ES-I3 (cell line): Measurements from ENCODE around the gene CBX2.
"Not testable (repeated sequence)": the region's sequence is repeated elsewhere in the genome, so short reads cannot be mapped to it uniquely, and the experiment has no call there.

Source experiments
- H3K36me3 ChIP-seq: 2 replicates; pipeline ENCODE4 v1.6.1; 2013; ENCODE audit warnings: mild to moderate bottlenecking, low read length, control low read depth, moderate library complexity; ENCODE audit not compliant: insufficient read depth
- H3K4me1 ChIP-seq: 2 replicates; pipeline ENCODE4 v1.6.1; 2013; ENCODE audit warnings: mild to moderate bottlenecking, control low read depth, low read length; ENCODE audit not compliant: insufficient read depth
- H3K9ac ChIP-seq: 2 replicates; pipeline ENCODE4 v1.6.1; 2013; ENCODE audit warnings: low read depth, mild to moderate bottlenecking, low read length, moderate library complexity
- H3K9me3 ChIP-seq: 2 replicates; pipeline ENCODE4 v1.6.1; 2013; ENCODE audit warnings: mild to moderate bottlenecking, low read length, moderate library complexity; ENCODE audit not compliant: control insufficient read depth, insufficient read depth

Gene CBX2

DNA sequence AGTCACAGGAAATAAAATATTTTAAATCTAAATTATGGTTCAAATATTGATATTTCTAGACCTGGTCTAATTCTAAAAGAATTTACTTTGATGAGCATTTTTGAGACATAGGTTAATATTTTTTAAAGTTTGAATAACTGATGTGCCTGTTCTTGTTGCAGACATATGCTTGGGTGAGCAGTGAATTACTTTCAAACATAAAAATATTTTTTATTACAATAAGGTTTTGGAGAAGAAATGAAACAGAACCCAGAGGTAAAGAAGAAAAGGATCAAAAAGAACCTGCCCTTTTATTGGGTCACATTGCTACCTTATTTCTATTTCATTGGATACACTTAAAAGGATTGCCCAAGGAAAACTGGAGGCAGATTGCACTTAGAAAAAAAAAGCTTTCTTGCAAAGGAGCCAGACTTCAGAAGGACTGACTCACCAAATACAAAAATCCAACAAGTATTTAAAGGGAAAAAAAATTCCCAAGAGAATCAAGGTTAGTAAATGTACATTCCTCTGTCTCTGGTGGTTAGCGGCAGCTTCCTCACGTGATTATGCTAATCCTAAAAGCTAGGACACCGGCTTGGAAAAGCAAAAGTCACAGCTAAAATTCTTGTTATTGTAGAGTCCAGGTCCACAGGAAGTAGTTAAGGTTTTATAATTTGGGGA, 28.7 kb upstream of the CBX2 start:
- no peak overlapping the region for H3K9ac ChIP-seq
- H3K9me3 ChIP-seq = no peaks in the 10 kb centered on the region
- no peaks in the 10 kb centered on the region for H3K36me3 ChIP-seq
- H3K4me1 ChIP-seq = no peaks in the 10 kb centered on the region; the same call in 1 of the 2 replicates

DNA sequence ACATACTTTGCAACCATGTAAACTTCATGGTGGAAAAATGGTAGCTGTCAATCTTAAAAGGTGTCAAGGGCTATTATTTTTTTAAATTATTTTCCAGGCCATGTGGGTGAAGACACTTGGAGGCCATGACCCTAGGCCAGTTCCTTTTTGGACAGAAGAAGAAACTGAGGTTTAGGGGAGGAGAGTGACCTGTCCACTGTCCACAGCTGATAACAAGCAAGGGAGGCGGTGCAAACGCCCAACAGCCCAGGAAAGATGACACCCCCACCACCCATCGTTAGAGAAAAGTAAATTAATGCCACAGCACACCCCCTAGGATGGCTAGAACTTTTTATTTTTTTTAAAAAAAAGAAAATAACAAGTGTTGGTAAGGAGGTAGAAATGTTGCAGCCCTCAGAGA, 28.0 kb upstream of the CBX2 start:
- H3K36me3 ChIP-seq = no peaks in the 10 kb centered on the region
- H3K9me3 ChIP-seq = no peaks in the 10 kb centered on the region
- no peaks in the 10 kb centered on the region; the same call in 1 of the 2 replicates for H3K4me1 ChIP-seq

DNA sequence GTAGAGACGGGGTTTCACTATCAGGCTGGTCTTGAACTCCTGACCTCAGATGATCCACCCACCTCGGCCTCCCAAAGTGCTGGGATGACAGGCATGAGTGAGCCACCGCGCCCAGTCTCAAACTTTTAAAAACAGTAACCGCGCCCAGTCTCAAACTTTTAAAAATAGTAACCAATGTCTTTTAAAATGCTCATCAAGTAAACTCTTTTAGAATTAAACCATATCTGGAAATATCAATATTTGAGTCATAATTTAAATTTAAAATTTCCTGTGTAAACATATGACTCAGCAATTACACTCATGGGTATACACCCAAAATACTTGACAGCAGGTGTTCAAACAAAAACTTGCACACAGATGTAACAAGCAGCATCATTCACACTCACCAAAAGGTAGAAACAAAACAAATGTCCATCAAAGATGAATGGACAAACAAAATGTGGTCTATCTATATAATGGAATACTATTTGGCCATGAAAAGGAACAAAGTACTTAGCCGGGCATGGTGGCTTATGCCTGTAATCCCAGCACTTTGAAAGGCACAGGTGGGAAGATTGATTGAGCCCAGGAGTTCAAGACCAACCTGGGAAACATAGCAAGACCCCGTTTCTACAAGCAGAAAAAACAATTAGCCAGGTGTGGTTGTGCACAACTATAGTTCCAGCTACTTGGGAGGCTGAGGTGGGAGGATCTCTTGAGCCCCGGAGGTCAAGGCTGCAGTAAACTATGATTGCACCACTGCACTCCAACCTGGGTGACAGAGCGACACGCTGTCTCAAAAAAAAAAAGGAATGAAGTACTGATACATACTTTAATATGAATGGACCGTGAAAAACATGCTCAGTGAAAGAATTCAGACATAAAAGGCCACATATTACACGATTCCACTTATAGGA, 27.1 kb upstream of the CBX2 start:
- Histone ChIP-seq H3K9me3 (no peaks in the 10 kb centered on the region), H3K9ac (no peak overlapping the region), H3K36me3 (no peaks in the 10 kb centered on the region), H3K4me1 (no peaks in the 10 kb centered on the region; the same call in 1 of the 2 replicates)

More for the DNA sequence above, 28.0 kb upstream of the CBX2 start:
- H3K9ac ChIP-seq = no peak overlapping the region

DNA sequence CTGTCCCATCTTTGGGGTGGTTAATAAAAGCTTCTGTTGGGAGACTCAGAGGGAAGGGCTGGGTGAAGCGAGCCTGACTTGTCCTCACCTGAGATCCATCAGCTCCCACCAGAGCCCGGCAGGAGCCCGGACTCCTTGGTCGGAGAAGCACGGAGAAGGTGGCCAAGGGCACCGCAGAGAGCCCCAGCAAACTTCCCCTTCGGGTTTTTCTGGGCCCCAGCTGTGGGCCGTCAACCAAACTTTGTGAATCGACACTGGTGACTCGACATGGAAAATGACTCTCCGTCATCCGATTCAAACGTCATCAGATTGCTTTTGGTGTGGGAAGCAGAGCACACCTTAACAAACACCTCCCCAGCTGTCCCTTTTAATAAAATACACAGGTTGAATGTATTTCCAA, 25.8 kb upstream of the CBX2 start:
- no peaks in the 10 kb centered on the region for H3K36me3 ChIP-seq
- no peaks in the 10 kb centered on the region; the same call in 1 of the 2 replicates for H3K4me1 ChIP-seq

DNA sequence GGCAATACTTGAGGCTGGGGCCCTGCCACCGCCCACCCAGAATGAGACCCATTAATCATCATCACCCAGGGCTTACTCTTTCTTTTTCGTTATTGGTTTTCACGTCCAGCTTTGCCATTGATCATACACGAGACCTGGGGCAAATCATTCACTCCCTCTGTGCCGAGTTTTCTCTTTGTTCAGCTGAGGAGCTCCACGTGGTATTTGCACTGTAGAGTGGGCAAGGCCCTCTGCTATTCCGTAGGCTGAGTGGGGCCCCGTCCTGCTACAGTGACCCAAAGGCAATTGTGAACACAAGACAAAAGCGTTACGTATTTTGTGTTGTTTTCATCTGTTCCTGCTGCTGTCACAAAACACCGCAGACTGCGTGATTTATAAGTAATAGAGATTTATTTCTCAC, 23.6 kb upstream of the CBX2 start:
- Histone ChIP-seq H3K9ac (no peak overlapping the region), H3K9me3 (no peaks in the 10 kb centered on the region), H3K4me1 (no peaks in the 10 kb centered on the region), H3K36me3 (no peaks in the 10 kb centered on the region)

More for the DNA sequence above, 25.8 kb upstream of the CBX2 start:
- H3K9ac ChIP-seq = no peak overlapping the region
- no peaks in the 10 kb centered on the region for H3K9me3 ChIP-seq

DNA sequence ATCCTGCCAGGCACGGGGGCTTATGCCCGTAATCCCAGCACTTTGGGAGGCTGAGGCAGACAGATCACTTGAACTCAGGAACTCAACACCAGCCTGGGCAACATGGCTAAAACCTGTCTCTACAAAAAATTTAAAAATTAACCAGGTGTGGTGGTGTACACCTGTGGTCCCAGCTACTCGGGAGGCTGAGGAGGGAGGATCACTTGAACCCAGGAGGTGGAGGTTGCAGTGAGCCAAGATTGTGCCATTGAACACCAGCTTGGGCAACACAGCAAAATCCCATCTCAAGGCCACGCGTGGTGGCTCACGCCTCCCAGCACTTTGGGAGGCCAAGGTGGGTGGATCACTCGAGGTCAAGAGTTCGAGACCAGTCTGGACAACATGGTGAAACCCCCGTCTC, 23.0 kb upstream of the CBX2 start:
- not testable (repeated sequence) for H3K9me3 ChIP-seq, H3K9ac ChIP-seq, H3K4me1 ChIP-seq, H3K36me3 ChIP-seq

DNA sequence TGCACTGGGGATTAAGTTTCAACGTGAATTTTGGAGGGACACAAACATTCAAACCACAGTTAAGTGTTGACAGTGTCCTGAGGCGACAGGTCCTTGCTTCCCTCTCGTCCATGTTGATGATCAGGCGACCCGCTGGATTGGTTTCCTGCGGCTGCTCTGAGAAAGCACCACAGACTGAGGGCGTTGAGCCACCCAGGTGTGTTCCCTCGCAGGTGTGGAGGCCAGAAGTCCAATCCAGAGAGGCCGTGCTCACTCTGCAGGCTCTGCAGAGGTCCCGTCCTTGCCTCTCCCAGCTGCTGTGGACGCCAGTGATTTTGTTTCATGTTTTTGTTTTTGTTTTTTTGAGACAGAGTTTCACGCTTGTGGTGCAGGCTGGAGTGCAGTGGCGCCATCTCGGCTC, 22.4 kb upstream of the CBX2 start:
- Histone ChIP-seq H3K9ac (no peak overlapping the region), H3K4me1 (no peaks in the 10 kb centered on the region)

DNA sequence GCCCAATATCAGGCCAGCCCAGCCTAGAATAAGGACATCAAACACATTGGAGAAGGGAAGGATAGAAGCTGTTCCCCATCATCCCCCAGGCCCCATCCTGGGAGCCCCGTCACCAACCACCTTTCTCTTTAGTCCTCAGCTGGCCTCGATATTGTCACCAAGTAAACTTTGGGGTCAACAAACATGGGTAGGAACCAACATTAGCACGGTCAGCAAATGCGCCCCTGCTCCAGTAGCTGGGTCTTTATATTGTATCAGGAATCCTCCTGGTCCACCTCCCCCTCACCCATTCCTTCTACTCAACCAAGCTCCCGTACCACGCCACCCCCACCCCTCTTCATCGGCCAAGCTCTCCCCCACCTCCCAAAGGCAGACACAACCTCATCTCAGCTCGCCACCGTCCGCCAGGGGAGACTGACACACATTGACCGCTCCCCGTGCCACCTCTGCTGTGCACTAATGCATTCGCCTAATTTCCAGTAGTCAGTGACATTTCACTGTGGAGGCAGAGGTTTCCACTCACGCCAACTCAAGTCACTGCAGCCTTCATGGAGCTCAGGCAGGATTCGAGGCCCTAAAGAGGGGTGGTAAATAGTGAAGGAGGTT, 20.7 kb upstream of the CBX2 start:
- no peak overlapping the region for H3K9ac ChIP-seq
- H3K36me3 ChIP-seq = no peaks in the 10 kb centered on the region
- H3K4me1 ChIP-seq = no peaks in the 10 kb centered on the region
- no peaks in the 10 kb centered on the region for H3K9me3 ChIP-seq

More for the DNA sequence above, 22.4 kb upstream of the CBX2 start:
- H3K36me3 ChIP-seq = no peaks in the 10 kb centered on the region
- no peaks in the 10 kb centered on the region for H3K9me3 ChIP-seq

DNA sequence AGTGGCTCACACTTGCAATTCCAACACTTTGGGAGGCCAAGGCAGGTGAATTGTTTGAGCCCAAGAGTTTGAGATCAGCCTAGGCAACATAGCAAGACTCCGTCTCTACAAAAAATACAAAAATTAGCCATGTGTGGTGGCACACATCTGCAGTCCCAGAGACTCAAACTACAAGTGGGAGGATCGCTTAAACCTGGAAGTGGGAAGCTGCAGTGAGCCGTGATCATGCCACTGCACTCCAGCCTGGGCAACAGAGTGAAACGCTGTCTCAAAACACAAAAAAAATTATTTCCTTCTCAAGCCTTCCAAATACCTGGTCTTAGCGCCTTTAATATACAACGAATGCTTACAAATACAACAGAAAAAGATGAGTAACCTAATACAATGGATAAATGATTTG, 19.7 kb upstream of the CBX2 start:
- H3K36me3 ChIP-seq = no peaks in the 10 kb centered on the region
- no peak overlapping the region for H3K9ac ChIP-seq
- no peaks in the 10 kb centered on the region for H3K4me1 ChIP-seq
- no peaks in the 10 kb centered on the region for H3K9me3 ChIP-seq

DNA sequence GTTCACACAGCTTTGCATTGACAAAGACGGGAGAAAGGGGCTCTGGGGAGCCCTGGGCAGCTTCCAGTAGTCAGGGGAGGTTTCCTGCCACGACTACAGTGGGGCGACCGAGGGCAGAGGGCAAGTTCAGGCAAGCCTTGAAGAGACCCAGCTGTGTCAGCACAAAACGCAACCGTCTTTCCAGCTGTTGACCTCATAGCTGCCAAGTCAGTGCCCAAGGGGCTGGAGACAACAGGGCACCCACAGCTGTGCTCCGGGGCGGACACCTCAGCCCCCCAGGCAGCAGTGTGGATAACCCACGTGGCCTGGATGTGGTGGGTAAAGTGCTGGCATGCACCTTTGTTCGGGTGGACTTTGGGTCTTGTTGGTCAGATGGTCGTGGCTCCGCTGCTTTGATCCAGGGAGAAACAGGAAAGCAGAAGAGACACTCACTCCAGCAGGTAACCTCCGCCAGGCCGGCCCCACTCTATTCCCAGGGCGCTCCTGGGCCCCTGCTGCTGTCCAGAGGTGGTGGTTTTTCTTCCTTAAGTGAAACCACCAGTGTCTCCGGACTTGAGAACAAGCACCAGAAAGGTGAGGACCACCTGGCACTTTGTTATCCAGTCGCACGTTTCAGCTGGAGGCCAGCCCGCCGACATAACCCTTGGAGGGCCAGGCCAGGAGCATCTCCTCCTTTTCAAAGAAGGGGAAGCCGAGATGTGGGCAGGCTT, 17.6 kb upstream of the CBX2 start:
- H3K4me1 ChIP-seq = no peaks in the 10 kb centered on the region
- no peaks in the 10 kb centered on the region for H3K9me3 ChIP-seq
- no peaks in the 10 kb centered on the region for H3K36me3 ChIP-seq
- H3K9ac ChIP-seq = no peak overlapping the region

DNA sequence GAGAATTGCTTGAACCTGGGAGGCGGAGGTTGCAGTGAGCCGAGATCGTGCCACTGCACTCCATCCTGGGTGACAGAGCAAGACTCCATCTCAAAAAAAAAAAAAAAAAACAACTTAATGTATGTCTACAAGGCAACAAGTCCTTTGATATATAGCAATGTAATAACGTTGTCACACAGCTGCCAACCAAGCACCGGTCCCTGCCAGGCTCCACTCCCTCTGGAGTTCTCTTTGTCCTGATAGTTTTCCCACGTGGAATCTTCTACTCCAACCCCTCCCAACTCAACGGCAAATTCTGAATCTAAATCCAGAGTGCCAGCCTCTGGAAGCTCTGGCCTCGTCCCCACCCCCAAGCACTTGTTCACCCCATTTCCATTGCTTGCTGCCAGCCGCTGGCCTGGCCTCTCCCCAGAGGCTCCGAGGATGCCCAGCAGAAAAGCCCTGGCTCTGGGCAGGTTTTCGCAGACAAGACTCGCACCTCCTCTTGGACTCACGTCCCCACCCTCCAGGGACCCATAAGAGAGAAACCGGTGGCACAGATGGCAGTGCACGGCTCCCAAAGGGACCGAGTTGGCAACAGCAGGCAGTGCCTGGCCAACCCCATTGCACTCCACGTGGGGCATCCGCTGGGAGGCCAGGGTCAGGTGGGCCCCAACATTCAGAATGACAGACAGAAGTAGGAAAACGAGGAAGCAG, 15.9 kb upstream of the CBX2 start:
- Histone ChIP-seq H3K36me3 (no peaks in the 10 kb centered on the region), H3K9me3 (no peaks in the 10 kb centered on the region), H3K9ac (no peak overlapping the region), H3K4me1 (no peaks in the 10 kb centered on the region)

DNA sequence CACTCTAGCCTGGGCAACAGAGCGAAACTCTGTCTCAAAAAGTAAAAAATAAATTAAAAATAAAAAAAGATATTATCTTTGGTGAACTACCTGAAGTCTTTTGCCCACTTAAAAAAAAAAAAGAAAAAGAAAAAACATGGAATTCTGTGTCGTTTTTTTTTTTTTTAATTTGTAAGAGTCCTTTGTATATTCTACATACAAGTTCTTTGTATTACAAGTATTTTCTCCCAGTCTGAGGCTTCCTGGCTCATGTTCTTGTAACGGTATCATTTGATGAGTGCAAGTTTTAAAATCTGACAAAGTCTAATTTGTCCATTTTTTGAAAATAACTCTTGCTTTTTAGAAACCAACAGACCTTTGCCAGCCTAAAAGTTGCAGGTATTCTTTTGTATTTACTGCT, 12.2 kb upstream of the CBX2 start:
- Histone ChIP-seq H3K9ac (no peak overlapping the region), H3K36me3 (no peaks in the 10 kb centered on the region), H3K4me1 (no peaks in the 10 kb centered on the region), H3K9me3 (no peaks in the 10 kb centered on the region)

DNA sequence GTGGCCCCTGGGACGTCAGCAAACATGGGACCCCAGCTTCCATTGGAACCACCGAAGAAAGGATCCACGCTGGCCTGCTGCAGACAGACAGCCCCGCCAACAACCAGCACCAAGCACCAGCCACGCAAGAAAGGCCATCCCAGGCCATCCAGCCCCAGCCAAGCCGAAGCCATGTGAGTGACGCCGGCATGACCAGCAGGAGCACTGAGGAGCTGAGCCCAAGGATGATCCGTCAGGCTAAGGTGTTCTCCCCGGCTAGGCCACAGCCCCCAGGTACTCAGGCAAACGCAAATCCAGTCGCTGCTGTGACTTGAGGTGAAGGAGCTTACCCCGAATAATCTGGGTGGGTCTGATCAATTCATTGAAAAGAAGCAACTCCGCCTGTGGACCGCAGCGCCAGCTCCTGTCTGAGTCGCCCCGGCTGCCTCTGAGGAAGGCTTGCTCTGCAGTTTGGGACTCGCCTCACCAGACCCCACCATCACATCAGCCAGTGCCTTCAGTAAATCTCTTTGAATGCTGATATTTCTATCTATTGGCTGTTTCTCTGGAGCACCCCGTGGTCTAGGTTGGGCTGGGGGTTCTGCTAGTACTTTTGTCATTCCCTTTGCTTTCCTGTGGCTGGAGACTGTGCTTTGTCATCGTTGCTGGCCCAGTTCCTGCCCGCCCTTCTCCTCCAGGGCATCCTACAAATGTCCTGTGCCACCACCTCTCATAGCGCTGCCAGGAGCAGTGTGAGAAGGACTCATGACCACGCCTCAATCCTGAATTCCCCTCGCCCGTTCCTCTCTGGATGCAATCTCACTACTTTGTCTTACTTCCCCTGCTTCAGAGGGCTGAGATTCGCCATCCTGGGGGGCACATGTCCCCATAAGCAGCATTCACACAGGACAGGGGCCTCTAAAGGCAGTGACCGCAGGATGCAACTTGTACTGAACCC, 8.1 kb upstream of the CBX2 start:
- no peaks in the 10 kb centered on the region for H3K9me3 ChIP-seq
- no peak overlapping the region for H3K9ac ChIP-seq
- no peaks in the 10 kb centered on the region for H3K36me3 ChIP-seq
- H3K4me1 ChIP-seq = no peaks in the 10 kb centered on the region
